GM20000 (cell line): Measurements from ENCODE around the gene OSCP1.
"Not testable (repeated sequence)": the region's sequence is repeated elsewhere in the genome, so short reads cannot be mapped to it uniquely, and the experiment has no call there.

ENCODE experiments used
- DNase-seq: peaks from one replicate; pipeline ENCODE4 v3.0.0; 2012; ENCODE audit warnings: low spot score
- CTCF ChIP-seq: IDR thresholded peaks from 2 replicates; pipeline ENCODE4 v1.5.1; 2012; ENCODE audit warnings: mild to moderate bottlenecking, control low read depth; ENCODE audit errors: extremely low read depth, missing control alignments

Gene OSCP1

GRCh38 chr1:36479505-36480051 lies 29.3 kb upstream of the OSCP1 start:
- no peak for TF ChIP-seq CTCF
- no peak for DNase-seq

- not testable (repeated sequence) for DNase-seq
Observed at GRCh38 chr1:36477615-36478014, 27.4 kb upstream of the OSCP1 start.

- DNase-seq = no peak
Observed at GRCh38 chr1:36476945-36477344, 26.7 kb upstream of the OSCP1 start.

GRCh38 chr1:36475910-36476604 lies 25.8 kb upstream of the OSCP1 start:
- no peak for TF ChIP-seq CTCF
- no peak for DNase-seq

More at GRCh38 chr1:36476945-36477344, 26.7 kb upstream of the OSCP1 start:
- no peak for TF ChIP-seq CTCF

GRCh38 chr1:36475341-36475740 lies 25.1 kb upstream of the OSCP1 start:
- DNase-seq = no peak
- no peak for TF ChIP-seq CTCF

GRCh38 chr1:36472656-36473055 lies 22.4 kb upstream of the OSCP1 start:
- no peak for TF ChIP-seq CTCF
- no peak for DNase-seq

GRCh38 chr1:36471830-36472641 lies 21.8 kb upstream of the OSCP1 start:
- TF ChIP-seq CTCF = no peak
- no peak for DNase-seq
